GM21360 (cell line): ENCODE results near the gene BAIAP2.

Source experiments
- ATAC-seq: cut with Tn5 transposase; IDR thresholded peaks from one replicate; pipeline ENCODE4 v1.9.1; 2021; ENCODE audit warnings: mild to moderate bottlenecking, moderate library complexity; ENCODE audit not compliant: unreplicated experiment

The BAIAP2 gene

GRCh38 chr17:81121841-81122733 lies 87.1 kb downstream of the BAIAP2 start:
- ATAC-seq: no peak

GRCh38 chr17:81123052-81124048 lies 88.4 kb downstream of the BAIAP2 start:
- no peak for ATAC-seq

GRCh38 chr17:81124377-81124776 lies 89.4 kb downstream of the BAIAP2 start:
- ATAC-seq: no peak

- no peak for ATAC-seq
These were observed 90.7 kb downstream of the BAIAP2 start for GRCh38 chr17:81125573-81126081.

GRCh38 chr17:81126281-81127132 lies 91.6 kb downstream of the BAIAP2 start:
- no peak for ATAC-seq

GRCh38 chr17:81127133-81127455 lies 92.1 kb downstream of the BAIAP2 start:
- ATAC-seq: no peak

- ATAC-seq: no peak
These were observed 92.7 kb downstream of the BAIAP2 start for GRCh38 chr17:81127526-81128177.

- no peak for ATAC-seq
These were observed 93.4 kb downstream of the BAIAP2 start for GRCh38 chr17:81128338-81128737.

GRCh38 chr17:81128774-81129173 lies 93.8 kb downstream of the BAIAP2 start:
- ATAC-seq: no peak

- no peak for ATAC-seq
These were observed 94.3 kb downstream of the BAIAP2 start for GRCh38 chr17:81129289-81129688.

- no peak for ATAC-seq
These were observed 94.9 kb downstream of the BAIAP2 start for GRCh38 chr17:81129711-81130367.

GRCh38 chr17:81130385-81131361 lies 95.7 kb downstream of the BAIAP2 start:
- no peak for ATAC-seq

GRCh38 chr17:81131486-81132196 lies 96.7 kb downstream of the BAIAP2 start:
- ATAC-seq: no peak

GRCh38 chr17:81132197-81132540 lies 97.2 kb downstream of the BAIAP2 start:
- ATAC-seq: no peak

- no peak for ATAC-seq
These were observed 98.1 kb downstream of the BAIAP2 start for GRCh38 chr17:81132770-81133723.

- no peak for ATAC-seq
These were observed 99.3 kb downstream of the BAIAP2 start for GRCh38 chr17:81134064-81134781.
